Activated B cell treated with CpG ODN at 0.5 μM for 24 hours (primary cell): Measurements from ENCODE around the gene NDUFA8. TPM values are rescaled to one million over a fixed set of nuclear protein-coding genes. Genes with fewer than 3 reads are reported as not detected.

Experiments used
- ATAC-seq: fragments of 200-7000 bp; cut with Tn5 transposase; one replicate; pipeline ENCODE4 v1.10.0; 2021; ENCODE audit warnings: low read depth, mild to moderate bottlenecking, moderate library complexity
- CTCF ChIA-PET: fragments of 350-600 bp; sonication (Branson Sonifier 250); formaldehyde crosslinking; loops from one replicate; lab custom pipeline; 2021; ENCODE audit warnings: antibody characterized with exemption; lab: Charles Lee
- POLR2A ChIA-PET: fragments of 350-600 bp; sonication (Branson Sonifier 250); formaldehyde crosslinking; loops from one replicate; lab custom pipeline; 2021; ENCODE audit warnings: antibody characterized with exemption; lab: Charles Lee
- DNase-seq: peaks from one replicate; pipeline ENCODE4 v3.0.0; 2022
- H3K27ac Mint-ChIP-seq: one replicate; pipeline ENCODE4 v1.8.0; 2020; ENCODE audit warnings: mixed read lengths
- H3K27me3 Mint-ChIP-seq: one replicate; pipeline ENCODE4 v1.8.0; 2021; ENCODE audit warnings: mixed read lengths
- H3K36me3 Mint-ChIP-seq: one replicate; pipeline ENCODE4 v1.8.0; 2021; ENCODE audit warnings: low read depth, mixed read lengths
- H3K4me1 Mint-ChIP-seq: one replicate; pipeline ENCODE4 v1.8.0; 2021; ENCODE audit warnings: mixed read lengths
- H3K4me3 Mint-ChIP-seq: one replicate; pipeline ENCODE4 v1.8.0; 2020; ENCODE audit warnings: mild to moderate bottlenecking, mixed read lengths
- H3K9me3 Mint-ChIP-seq: one replicate; pipeline ENCODE4 v1.8.0; 2020; ENCODE audit warnings: mixed read lengths
- CTCF ChIP-seq: fragments of 200-600 bp; IDR thresholded peaks from one replicate; pipeline ENCODE4 v1.8.0; 2022; ENCODE audit warnings: antibody characterized with exemption, mild to moderate bottlenecking
- intact Hi-C: fragments of 100-400 bp; cut with micrococcal nuclease; formaldehyde crosslinking; loops from one replicate; pipeline ENCODE4 v1.15.1; 2024
- total RNA-seq: library from RNA; stranded (reverse); gene quantifications from 2 replicates; pipeline ENCODE4 v1.2.3, GENCODE V29; 2022

The NDUFA8 gene
- total RNA-seq, 1 donor from 2014 or later: 21.2 TPM

- no peak for ATAC-seq
- no peaks in the 10 kb centered on the region for H3K4me1 Mint-ChIP-seq
- no peak for DNase-seq
- no peaks in the 10 kb centered on the region for H3K9me3 Mint-ChIP-seq
- H3K27me3 Mint-ChIP-seq: peaks cover 14% of the 10 kb centered on the region
- no peak overlapping the region for H3K4me3 Mint-ChIP-seq
- H3K27ac Mint-ChIP-seq: no peak overlapping the region
- intact Hi-C loops: no loop called here
- no peaks in the 10 kb centered on the region for H3K36me3 Mint-ChIP-seq
- TF ChIP-seq CTCF: no peak
- ChIA-PET CTCF (interaction anchor here (1.6 to 2.7 kb wide), 3 partner anchors 8 to 18 kb away, joined by 5 to 11 read pairs (median 8); no protein-coding TSS in a partner anchor), POLR2A (no interaction called here)
Measured at GRCh38 chr9:122116448-122117173, 43.0 kb downstream of the NDUFA8 start.

- Mint-ChIP-seq H3K36me3 (no peaks in the 10 kb centered on the region), H3K9me3 (no peaks in the 10 kb centered on the region), H3K4me3 (no peak overlapping the region), H3K27me3 (peaks cover 14% of the 10 kb centered on the region), H3K4me1 (no peaks in the 10 kb centered on the region), H3K27ac (no peak overlapping the region)
- ATAC-seq (no peak), DNase-seq (no peak)
- intact Hi-C loops: no loop called here
- TF ChIP-seq CTCF: no peak
- ChIA-PET POLR2A (no interaction called here), CTCF (interaction anchor here (1.6 kb wide), 2 partner anchors 9 to 17 kb away, joined by 5 to 8 read pairs; no protein-coding TSS in a partner anchor)
Measured at GRCh38 chr9:122116040-122116439, 43.5 kb downstream of the NDUFA8 start.

GRCh38 chr9:122115176-122116035, 44.2 kb downstream of the NDUFA8 start:
- Mint-ChIP-seq H3K36me3 (no peaks in the 10 kb centered on the region), H3K9me3 (no peaks in the 10 kb centered on the region), H3K27ac (no peak overlapping the region), H3K4me3 (no peak overlapping the region), H3K4me1 (no peaks in the 10 kb centered on the region), H3K27me3 (peaks cover 14% of the 10 kb centered on the region)
- ChIA-PET POLR2A (no interaction called here), CTCF (interaction anchor here (1.6 kb wide), 2 partner anchors 9 to 17 kb away, joined by 5 to 8 read pairs; no protein-coding TSS in a partner anchor)
- no peak for DNase-seq
- TF ChIP-seq CTCF: no peak
- intact Hi-C loops: no loop called here
- ATAC-seq: no peak

- Mint-ChIP-seq H3K27ac (no peak overlapping the region), H3K36me3 (no peaks in the 10 kb centered on the region), H3K27me3 (peaks cover 14% of the 10 kb centered on the region), H3K9me3 (no peaks in the 10 kb centered on the region), H3K4me1 (no peaks in the 10 kb centered on the region), H3K4me3 (no peak overlapping the region)
- ChIA-PET POLR2A (no interaction called here), CTCF (interaction anchor here (1.0 kb wide), 1 partner anchor 11 kb away, joined by 3 read pairs; no protein-coding TSS in a partner anchor)
- TF ChIP-seq CTCF: no peak
- no peak for DNase-seq
- no peak for ATAC-seq
- intact Hi-C loops: no loop called here
Measured at GRCh38 chr9:122113574-122113973, 46.0 kb downstream of the NDUFA8 start.

GRCh38 chr9:122112238-122112637, 47.3 kb downstream of the NDUFA8 start:
- TF ChIP-seq CTCF: no peak
- ChIA-PET CTCF (interaction anchor here (0.8 kb wide), 1 partner anchor 13 kb away, joined by 3 read pairs; no protein-coding TSS in a partner anchor), POLR2A (no interaction called here)
- no peak for ATAC-seq
- Mint-ChIP-seq H3K27me3 (peaks cover 16% of the 10 kb centered on the region), H3K4me3 (no peak overlapping the region), H3K9me3 (no peaks in the 10 kb centered on the region), H3K27ac (no peak overlapping the region), H3K36me3 (no peaks in the 10 kb centered on the region), H3K4me1 (no peaks in the 10 kb centered on the region)
- DNase-seq: no peak
- intact Hi-C loops: no loop called here
